Prostate gland (tissue), 2 donors: ENCODE measurements around the gene BCAS3. TPM values are rescaled to one million over a fixed set of nuclear protein-coding genes. Genes with fewer than 3 reads are reported as not detected.

Experiments used
- DNase-seq: peaks from one replicate; pipeline ENCODE4 v3.0.0-alpha.2; 2019; ENCODE audit warnings: low spot score
- H3K27ac ChIP-seq, 2 donors: fragments of 200-600 bp; sonication (generic); 2 replicates each; pipeline ENCODE4 v1.5.1; 2017 to 2019
- H3K27me3 ChIP-seq: fragments of 200-600 bp; sonication (generic); replicated peaks from 2 replicates; pipeline ENCODE4 v1.5.1; 2019; ENCODE audit not compliant: insufficient read depth
- H3K36me3 ChIP-seq, 2 donors: fragments of 200-600 bp; sonication (generic); 1 replicate in 1 of 2; 2 replicates in 1 of 2; pipeline versions ENCODE4 v1.5.1 to v1.8.1; 2017 to 2019
- H3K4me1 ChIP-seq: fragments of 200-600 bp; sonication (generic); replicated peaks from 2 replicates; pipeline ENCODE4 v1.5.1; 2019
- H3K4me3 ChIP-seq, 2 donors: fragments of 200-600 bp; sonication (generic); 2 replicates each; pipeline ENCODE4 v1.5.1; 2017 to 2019
- H3K9me3 ChIP-seq: fragments of 200-600 bp; sonication (generic); 2 replicates; pipeline ENCODE4 v1.5.1; 2017
- CTCF ChIP-seq, 4 experiments: fragments of 200-600 bp in 2 of 4; fragments of 450-650 bp in 2 of 4; sonication (generic) in 2 of 4; IDR thresholded peaks; 1 replicate in 3 of 4; 2 replicates in 1 of 4; pipeline ENCODE4 v1.5.1; 2016 to 2019; ENCODE audit warnings: antibody characterized with exemption in 4 of 4, mild to moderate bottlenecking in 2 of 4, moderate library complexity in 2 of 4
- POLR2A ChIP-seq: fragments of 450-650 bp; IDR thresholded peaks from one replicate; pipeline ENCODE4 v1.6.1; 2016; ENCODE audit warnings: antibody characterized with exemption, mild to moderate bottlenecking
- POLR2AphosphoS5 ChIP-seq: sonication (generic); formaldehyde crosslinking; IDR thresholded peaks from one replicate; pipeline ENCODE4 v1.6.1; 2017; ENCODE audit warnings: antibody characterized with exemption
- WGBS: methylation state at CpG from one replicate; pipeline ENCODE4 v1.1.5; 2018; 5-methylcytosine and 5-hydroxymethylcytosine counted together
- intact Hi-C: fragments of 100-400 bp; cut with DNase I; formaldehyde crosslinking; loops from one replicate; pipeline ENCODE4 v1.14.2; 2022
- total RNA-seq, 2 donors: library from RNA; depleted of rRNA; stranded (reverse); fragments of >200 nt; gene quantifications; one replicate each; pipeline ENCODE4 v1.1.0, GENCODE V29; 2016

Gene BCAS3
- total RNA-seq, 2 donors from 2014 or later: 57.8 to 93.9 TPM

- no peak for DNase-seq
- Histone ChIP-seq H3K4me1 (no peaks in the 10 kb centered on the region), H3K27ac (no peak overlapping the region), H3K9me3 (no peaks in the 10 kb centered on the region), H3K27me3 (no peaks in the 10 kb centered on the region), H3K36me3 (no peaks in the 10 kb centered on the region), H3K4me3 (no peak overlapping the region)
- intact Hi-C loops: no loop called here
- TF ChIP-seq CTCF (IDR thresholded peaks at IDR 0.05): no peak
- no peak for TF ChIP-seq POLR2AphosphoS5
- no peak for TF ChIP-seq POLR2A
- 81% methylated on average over 8 of the region's 8 CpGs for WGBS
These were observed 741.9 kb downstream of the BCAS3 start for GRCh38 chr17:61419496-61420046.

GRCh38 chr17:61420052-61420451, 742.4 kb downstream of the BCAS3 start:
- no peaks in the 10 kb centered on the region for H3K27me3 ChIP-seq
- no peak for DNase-seq
- no peaks in the 10 kb centered on the region for H3K36me3 ChIP-seq
- WGBS: 70% methylated on average over 4 of the region's 4 CpGs
- no peak overlapping the region for H3K4me3 ChIP-seq
- intact Hi-C loops: no loop called here
- no peak overlapping the region for H3K27ac ChIP-seq
- TF ChIP-seq POLR2A (no peak), POLR2AphosphoS5 (no peak), CTCF (IDR thresholded peaks at IDR 0.05) (no peak)
- no peaks in the 10 kb centered on the region for H3K4me1 ChIP-seq
- H3K9me3 ChIP-seq: no peaks in the 10 kb centered on the region

- no peak overlapping the region for H3K27ac ChIP-seq
- H3K9me3 ChIP-seq: no peaks in the 10 kb centered on the region
- no peak overlapping the region for H3K4me3 ChIP-seq
- 84% methylated on average over 4 of the region's 4 CpGs for WGBS
- no peaks in the 10 kb centered on the region for H3K36me3 ChIP-seq
- H3K27me3 ChIP-seq: no peaks in the 10 kb centered on the region
- no peaks in the 10 kb centered on the region for H3K4me1 ChIP-seq
- TF ChIP-seq POLR2A: no peak
- TF ChIP-seq CTCF (IDR thresholded peaks at IDR 0.05): no peak
- TF ChIP-seq POLR2AphosphoS5: no peak
- no peak for DNase-seq
- intact Hi-C loops: no loop called here
These were observed 743.2 kb downstream of the BCAS3 start for GRCh38 chr17:61420745-61421398.

GRCh38 chr17:61421460-61421859, 743.8 kb downstream of the BCAS3 start:
- no peak overlapping the region for H3K4me3 ChIP-seq
- intact Hi-C loops: no loop called here
- no peak for TF ChIP-seq POLR2A
- no peak for TF ChIP-seq CTCF (IDR thresholded peaks at IDR 0.05)
- TF ChIP-seq POLR2AphosphoS5: no peak
- H3K27ac ChIP-seq: no peak overlapping the region
- no peaks in the 10 kb centered on the region for H3K4me1 ChIP-seq
- WGBS: 82% methylated on average over 4 of the region's 4 CpGs
- no peak for DNase-seq
- H3K9me3 ChIP-seq: no peaks in the 10 kb centered on the region
- H3K36me3 ChIP-seq: no peaks in the 10 kb centered on the region
- H3K27me3 ChIP-seq: no peaks in the 10 kb centered on the region
